H1 (cell line): ENCODE data around the gene RNF39. TPM values are rescaled to one million over a fixed set of nuclear protein-coding genes. Genes with fewer than 3 reads are reported as not detected.

Experiments used
- ATF2 ChIP-seq: IDR thresholded peaks from 2 replicates; pipeline ENCODE4 v1.6.1; 2012; ENCODE audit warnings: low read length, inconsistent platforms
- BACH1 ChIP-seq: IDR thresholded peaks from 2 replicates; pipeline ENCODE4 v1.6.1; 2012; ENCODE audit warnings: low read length, improper control_type of control experiment
- GTF2F1 ChIP-seq: IDR thresholded peaks from 2 replicates; pipeline ENCODE4 v1.6.1; 2012; ENCODE audit warnings: low read depth, low read length, improper control_type of control experiment, borderline replicate concordance
- HDAC2 ChIP-seq, 2 experiments: fragments of 300-600 bp in 1 of 2; sonication (generic) in 1 of 2; IDR thresholded peaks; 2 replicates each; pipeline ENCODE4 v1.6.1; 2011 to 2012; ENCODE audit warnings: low read depth in 2 of 2, low read length in 2 of 2, mild to moderate bottlenecking in 2 of 2, moderate library complexity in 2 of 2, borderline replicate concordance in 1 of 2, inconsistent platforms in 1 of 2
- KDM5A ChIP-seq: fragments of 200-600 bp; IDR thresholded peaks from 2 replicates; pipeline ENCODE4 v1.7.1; 2012; ENCODE audit warnings: mild to moderate bottlenecking, low read length, inconsistent platforms, mixed read lengths
- POLR2A ChIP-seq, 2 experiments: IDR thresholded peaks; 1 replicate in 1 of 2; 2 replicates in 1 of 2; pipeline ENCODE4 v1.6.1; 2011; ENCODE audit warnings: low read depth in 2 of 2, low read length in 2 of 2, mild to moderate bottlenecking in 2 of 2; ENCODE audit errors: control extremely low read depth in 1 of 2
- POU5F1 ChIP-seq: IDR thresholded peaks from 2 replicates; pipeline ENCODE4 v1.6.1; 2011; ENCODE audit warnings: low read depth, mild to moderate bottlenecking, low read length, moderate library complexity
- SIX5 ChIP-seq: IDR thresholded peaks from 2 replicates; pipeline ENCODE4 v1.6.1; 2011; ENCODE audit warnings: mild to moderate bottlenecking, low read depth, low read length
- polyA plus RNA-seq, 7 experiments: library from polyadenylated mRNA; depleted of rRNA in 3 of 7; stranded (reverse) in 5 of 7; unstranded in 2 of 7; fragments of >200 nt in 5 of 7; fragments of 200-250 nt in 2 of 7; gene quantifications; 1 replicate in 5 of 7; 2 replicates in 1 of 7; 4 replicates in 1 of 7; pipeline versions ENCODE4 v1.2.1 to v1.2.3, GENCODE V29; 2011 to 2013; ENCODE audit warnings: missing spikeins in 2 of 7, mixed read lengths in 2 of 7
- total RNA-seq: library from RNA; stranded (reverse); fragmentation: NEBNext Ultra II Directional; extraction: Animal tissue kit (Norgen Biotek cat#: 25700); gene quantifications from 2 replicates; pipeline ENCODE4 v1.2.1, GENCODE V29; 2021

Gene RNF39
- total and polyA plus RNA-seq, 2 of the 8 experiments (the other 6 are each of a cell fraction or from before 2014, with no cell fraction given): 1.4 to 2.3 TPM

- TF ChIP-seq BACH1 (no peak), SIX5 (peak; percentile 28; the same call in 1 of the 2 replicates), HDAC2 (IDR thresholded peaks at IDR 0.05; ENCODE audit: borderline replicate concordance in 1 of 2, low read depth in 2 of 2, low read length in 2 of 2) (peak; percentile 22 to 46; a peak in 2 of 4 replicates), POU5F1 (no peak), KDM5A (no peak), ATF2 (no peak; the same call in 1 of the 2 replicates), GTF2F1 (no peak), POLR2A (IDR thresholded peaks at IDR 0.05; ENCODE audit: control extremely low read depth in 1 of 2, low read depth in 2 of 2, low read length in 2 of 2) (peak; percentile 44 to 84; a peak in 2 of 3 replicates)
Measured at GRCh38 chr6:30066577-30067459, 8.8 kb downstream of the RNF39 start, which contains the start of gene PPP1R11 (continued).
